NCI-H345 treated with DMSO at 0.1 percent for 48 hours (cell line): ENCODE data around the gene SEC14L5.
A peak's percentile ranks its signal among the peaks of the same experiment; 100 is the strongest.
"Not testable (repeated sequence)": the region's sequence is repeated elsewhere in the genome, so short reads cannot be mapped to it uniquely, and the experiment has no call there.

ENCODE experiments used
- DNase-seq: peaks from one replicate; lab custom pipeline; 2025; ENCODE audit not compliant: unreplicated experiment; lab: John Stamatoyannopoulos, UW

The SEC14L5 gene

DNA sequence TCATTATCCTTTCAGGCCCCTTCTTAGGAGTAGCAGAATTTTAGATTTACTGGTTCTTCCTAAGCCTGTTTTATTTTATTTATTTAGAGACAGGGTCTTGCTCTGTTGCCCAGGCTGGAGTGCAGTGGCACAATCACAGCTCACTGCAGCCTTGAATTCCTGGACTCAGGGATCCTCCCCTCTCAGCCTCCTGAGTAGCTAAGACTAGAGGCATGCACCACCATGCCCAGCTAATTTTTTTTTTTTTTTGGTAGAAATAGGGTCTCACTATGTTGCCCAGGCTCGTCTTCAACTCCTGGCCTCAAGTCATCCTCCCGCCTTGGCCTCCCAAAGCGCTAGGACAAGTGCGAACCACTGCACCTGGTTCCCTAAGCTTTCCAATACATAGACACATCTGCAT lies 28.5 kb upstream of the SEC14L5 start:
- not testable (repeated sequence) for DNase-seq

- DNase-seq = no peak
Observed at GRCh38 chr16:4931381-4931780, 26.7 kb upstream of the SEC14L5 start.

GRCh38 chr16:4933433-4933832 lies 24.7 kb upstream of the SEC14L5 start:
- DNase-seq = no peak

DNA sequence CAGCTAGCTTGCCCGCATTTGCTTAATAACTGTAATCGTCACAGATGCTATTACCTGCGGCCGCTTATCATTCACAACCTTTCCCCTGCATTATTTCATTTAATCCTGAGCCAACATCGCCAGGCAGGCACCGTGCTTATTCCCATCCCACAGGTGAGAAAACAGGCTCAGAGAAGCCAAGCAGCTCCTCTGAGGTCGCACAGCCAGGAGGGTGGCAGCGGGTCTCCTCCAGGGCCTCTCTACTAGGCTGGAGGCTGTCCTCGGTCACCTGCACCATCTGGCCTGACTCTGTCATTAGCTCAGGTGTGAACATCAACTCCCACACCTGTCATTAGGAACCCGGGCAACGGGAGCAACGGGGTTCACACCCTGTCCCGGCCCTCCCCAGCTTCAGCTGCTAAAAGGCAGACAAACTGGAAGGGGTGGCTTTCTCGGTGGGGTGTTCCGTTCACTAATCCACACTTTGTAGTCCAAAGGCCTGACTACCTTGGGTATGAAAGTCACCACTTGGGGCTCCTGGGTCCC lies 24.2 kb upstream of the SEC14L5 start:
- no peak for DNase-seq

GRCh38 chr16:4934591-4934990 lies 23.5 kb upstream of the SEC14L5 start:
- DNase-seq = no peak

GRCh38 chr16:4935241-4935855 lies 22.8 kb upstream of the SEC14L5 start:
- DNase-seq = no peak

DNA sequence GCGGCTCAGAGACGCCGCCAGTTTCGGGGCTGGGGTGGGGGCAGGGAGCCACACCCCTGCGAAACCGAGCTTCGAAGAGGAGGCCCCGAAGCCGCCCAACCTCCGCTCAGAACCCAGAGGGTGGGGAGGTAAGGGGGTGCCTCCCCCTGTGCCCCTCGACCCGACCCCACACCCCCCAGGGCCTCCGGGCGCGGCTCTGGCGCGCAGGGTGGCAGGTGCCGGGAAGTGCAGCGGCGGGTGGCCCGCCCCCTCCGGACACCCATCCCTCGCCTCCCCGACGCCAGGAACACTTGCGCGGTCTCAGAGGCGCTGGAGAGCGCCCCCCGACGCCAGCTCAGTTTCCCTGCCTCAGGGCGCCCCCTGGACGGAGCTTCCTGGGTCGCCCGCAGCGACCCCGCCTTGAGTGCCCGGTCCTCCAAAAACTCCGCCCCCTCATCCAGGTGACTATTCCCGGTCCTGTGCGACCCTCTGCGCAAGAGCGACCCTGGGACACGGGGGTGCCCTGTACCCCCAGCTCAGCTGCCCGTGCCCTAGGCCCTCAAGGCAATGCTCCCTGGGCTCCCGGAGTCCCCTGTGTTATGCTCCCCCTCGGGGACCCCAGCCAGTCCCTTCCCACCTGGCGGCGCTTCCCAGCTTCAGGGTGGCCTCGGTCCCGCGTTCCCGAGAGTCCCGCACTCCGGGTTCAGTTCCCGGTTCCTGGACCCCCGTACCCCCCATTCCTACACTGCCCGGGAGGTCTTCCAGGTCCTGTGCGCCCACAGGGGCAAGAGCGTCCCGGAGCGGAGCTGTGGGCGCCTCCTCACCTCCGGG lies 21.7 kb upstream of the SEC14L5 start:
- peak; percentile 14 for DNase-seq

DNA sequence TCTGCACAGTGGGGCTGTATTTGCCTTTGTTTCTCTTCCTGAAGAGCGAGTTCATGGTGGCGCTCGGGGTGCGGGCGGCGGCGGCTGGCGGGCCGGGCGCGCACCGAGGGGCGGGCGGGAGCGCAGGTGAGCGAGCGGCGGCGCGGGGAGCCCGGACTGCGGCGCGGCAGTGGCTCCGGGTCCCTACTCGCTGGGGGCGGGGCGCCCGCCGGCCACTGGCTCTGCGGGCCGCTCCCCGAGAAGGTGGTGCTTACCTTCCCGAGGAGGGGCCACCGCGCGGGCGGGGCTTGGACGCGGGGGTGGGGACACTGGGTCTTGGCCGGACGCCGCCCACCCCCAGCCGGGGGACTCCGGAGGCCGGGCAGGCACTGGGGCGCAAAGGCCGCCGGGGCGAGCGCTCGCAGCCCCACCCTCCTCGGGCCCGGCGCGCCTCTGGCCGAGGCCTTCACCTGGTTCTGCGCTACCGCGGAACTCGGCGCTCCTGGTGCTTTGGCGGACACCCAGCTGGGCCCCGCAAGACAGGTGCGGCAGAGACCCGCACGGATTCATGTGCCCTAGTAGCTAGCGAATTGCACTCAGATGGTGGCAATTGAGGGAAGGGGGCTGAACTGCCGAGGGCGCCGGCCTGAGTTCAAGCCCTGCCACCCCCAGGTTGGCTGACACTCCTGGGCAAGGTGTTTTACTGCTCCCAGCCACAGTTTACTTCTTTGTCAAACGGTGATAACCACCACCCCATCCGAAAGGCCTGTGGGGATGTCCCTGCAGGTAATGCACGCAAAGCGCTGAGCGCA lies 20.9 kb upstream of the SEC14L5 start, which contains the start of gene PPL:
PPL (minus strand) TSS at position 158 of the 791 bp plus-strand sequence; CDS start at position 55, 103 bp downstream.
- peak; percentile 77 for DNase-seq

DNA sequence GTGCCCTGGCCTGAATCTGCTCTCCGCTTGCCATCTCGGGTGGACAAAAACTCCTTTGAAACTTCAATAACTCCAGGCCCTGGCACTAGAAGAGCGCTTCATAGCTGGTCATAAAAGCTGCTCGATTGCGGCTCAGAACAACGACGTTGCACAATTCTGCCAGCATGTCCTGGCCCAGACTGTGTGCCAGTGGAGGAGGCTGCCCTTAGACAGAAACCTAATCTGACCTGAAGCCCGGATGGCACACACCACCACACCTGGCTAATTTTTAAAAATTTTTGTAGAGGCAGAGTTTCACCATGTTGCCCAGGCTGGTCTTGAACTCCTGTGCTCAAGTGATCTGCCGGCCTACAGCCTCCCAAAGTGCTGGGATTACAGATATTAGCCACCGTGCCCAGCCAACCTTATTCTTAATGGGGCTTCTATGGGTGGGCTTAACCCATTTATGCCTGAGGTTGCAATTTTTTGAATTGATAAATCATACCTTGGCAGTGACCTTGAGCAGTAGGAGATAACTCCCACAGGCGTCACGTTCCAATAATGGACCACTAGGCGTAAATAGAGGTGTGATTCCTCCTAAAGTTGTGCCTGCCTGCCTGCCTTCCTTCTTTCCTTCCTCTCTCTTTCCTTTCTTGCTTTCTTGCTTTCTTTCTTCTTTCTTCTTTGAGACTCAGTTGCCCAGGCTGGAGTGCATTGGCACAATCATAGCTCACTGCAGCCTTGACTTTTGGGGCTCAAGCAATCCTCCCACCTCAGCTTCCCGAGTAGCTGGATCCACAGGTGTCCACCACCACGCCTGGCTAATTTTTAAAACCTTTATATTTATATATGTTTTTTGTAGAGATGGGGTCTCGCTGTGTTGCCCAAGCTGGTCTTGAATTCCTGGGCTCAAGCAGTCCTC lies 20.1 kb upstream of the SEC14L5 start:
- DNase-seq = no peak

- DNase-seq = no peak
Observed at GRCh38 chr16:4938683-4939030, 19.5 kb upstream of the SEC14L5 start.

DNA sequence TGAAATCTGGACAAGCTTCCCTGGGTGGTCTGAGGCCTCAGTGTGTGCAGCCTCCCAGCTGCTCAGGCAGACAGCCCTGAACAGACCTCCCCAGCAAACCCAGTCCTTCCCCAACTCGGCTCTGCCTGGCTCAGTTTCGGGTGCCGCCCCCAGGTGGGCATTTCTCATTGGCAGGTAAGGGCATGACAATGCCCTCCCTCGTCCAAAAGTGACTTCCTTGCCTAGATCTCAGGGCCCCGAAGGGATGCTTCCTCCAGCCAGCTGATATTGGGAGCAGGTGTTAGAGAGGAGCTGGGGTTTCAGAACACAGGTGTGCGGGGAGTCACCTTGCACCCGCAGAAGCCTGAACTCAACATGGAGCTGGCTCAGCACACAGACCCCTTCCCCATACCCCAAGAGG lies 17.4 kb upstream of the SEC14L5 start:
- DNase-seq = no peak

- no peak for DNase-seq
Observed at GRCh38 chr16:4942481-4942880, 15.6 kb upstream of the SEC14L5 start.

DNA sequence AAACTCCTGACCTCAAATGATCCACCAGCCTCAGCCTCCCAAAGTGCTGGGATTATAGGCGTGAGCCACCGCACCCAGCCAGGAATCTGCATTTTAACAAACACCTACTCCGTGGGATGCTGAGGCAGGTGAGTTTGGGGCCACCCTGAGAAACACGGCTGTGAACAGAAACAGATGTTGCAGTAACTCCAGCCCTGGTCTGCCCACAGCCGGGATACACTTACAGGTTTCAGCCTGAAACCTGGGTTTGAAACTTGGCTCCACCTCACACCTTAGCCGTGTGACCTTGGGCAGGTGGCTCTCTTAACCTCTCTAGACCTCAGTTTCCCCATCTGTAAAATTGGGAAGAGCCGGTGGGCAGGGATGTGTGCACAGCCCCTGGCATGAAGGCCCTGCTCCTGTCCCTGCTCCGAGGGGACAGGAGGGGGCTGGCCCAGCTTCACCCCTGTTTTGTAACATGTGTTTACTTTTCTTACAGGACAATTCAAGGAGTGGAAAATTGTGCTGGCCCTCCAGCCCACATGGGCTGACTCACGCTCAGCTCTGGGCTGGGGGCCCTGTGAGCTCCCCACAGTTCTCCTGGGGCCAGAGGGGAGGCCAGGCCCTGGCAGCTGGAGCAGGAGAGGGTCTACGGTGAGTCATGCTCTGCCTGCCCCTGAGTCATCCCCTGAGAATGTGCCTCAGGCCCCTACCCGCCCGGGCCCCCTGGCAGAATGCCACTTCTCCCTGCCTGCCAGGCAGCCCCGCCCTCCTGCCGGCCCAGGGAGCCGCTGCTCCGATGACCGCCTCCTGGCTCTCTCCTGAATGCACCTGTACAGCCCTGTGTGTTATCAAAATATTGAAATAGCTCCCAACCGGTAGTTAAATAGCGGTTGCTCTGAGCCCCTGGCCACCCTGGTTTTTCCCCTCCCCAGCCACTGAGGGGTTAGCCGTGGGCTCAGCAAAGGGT lies 13.5 kb upstream of the SEC14L5 start:
- DNase-seq = peak; percentile 91

DNA sequence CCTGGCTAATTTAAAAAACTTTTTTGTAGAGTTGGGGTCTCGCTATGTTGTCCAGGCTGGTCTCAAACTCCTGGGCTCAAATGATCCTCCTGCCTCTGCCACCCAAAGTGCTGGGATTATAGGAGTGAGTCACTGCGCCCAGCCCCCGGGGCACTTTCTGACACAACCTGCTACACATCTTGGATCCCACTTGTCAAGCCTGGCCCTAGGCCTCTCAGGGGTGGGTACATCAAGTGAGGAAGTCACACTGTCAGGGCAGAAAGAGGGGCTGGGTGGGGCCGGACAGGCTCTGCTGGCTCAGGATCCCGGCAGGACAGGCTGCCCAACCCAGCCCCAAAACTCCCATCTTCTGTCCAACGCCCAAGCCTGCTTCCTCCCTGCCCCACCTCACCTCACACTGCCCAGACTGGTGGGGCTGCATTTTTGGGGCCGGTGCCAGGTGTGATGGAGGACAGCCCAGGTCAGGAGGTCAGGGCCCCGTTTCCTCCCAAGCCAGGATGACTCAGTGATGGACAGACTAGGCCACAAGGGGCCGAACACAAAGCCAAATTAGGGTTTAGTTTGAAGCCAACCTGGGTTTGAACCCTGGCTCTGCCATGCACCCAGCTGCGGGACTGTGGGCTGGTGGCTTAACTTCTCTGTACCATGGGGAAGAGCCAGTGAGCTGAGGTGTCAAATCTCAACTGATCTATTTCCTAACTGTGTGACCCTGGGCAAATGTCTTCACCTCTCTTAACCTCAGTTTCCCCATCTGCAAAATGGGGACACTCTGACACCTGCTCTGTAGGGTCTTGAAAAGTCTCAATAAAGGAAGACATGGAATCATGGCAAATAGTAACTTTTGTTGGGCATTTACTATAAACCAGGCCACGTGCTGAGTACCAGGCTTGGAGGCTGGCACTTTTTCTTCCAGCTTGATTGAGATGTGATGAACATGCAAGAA lies 12.3 kb upstream of the SEC14L5 start:
- no peak for DNase-seq

DNA sequence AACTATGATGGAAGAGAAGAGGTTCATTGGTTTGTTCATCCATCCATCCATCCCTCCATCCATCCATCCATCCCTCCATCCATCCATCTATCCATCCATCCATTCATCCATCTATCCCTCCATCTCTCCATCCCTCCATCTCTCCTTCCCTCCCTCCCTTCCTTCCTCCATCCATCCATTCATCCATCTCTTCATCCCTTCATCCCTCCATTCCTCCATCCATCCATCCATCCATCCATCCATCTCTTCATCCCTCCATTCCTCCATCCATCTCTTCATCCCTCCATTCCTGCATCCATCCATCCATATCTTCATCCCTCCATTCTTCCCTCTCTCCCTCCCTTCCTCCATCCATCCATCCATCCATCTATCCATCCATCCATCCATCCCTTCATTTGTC lies 11.2 kb upstream of the SEC14L5 start:
- DNase-seq = no peak

DNA sequence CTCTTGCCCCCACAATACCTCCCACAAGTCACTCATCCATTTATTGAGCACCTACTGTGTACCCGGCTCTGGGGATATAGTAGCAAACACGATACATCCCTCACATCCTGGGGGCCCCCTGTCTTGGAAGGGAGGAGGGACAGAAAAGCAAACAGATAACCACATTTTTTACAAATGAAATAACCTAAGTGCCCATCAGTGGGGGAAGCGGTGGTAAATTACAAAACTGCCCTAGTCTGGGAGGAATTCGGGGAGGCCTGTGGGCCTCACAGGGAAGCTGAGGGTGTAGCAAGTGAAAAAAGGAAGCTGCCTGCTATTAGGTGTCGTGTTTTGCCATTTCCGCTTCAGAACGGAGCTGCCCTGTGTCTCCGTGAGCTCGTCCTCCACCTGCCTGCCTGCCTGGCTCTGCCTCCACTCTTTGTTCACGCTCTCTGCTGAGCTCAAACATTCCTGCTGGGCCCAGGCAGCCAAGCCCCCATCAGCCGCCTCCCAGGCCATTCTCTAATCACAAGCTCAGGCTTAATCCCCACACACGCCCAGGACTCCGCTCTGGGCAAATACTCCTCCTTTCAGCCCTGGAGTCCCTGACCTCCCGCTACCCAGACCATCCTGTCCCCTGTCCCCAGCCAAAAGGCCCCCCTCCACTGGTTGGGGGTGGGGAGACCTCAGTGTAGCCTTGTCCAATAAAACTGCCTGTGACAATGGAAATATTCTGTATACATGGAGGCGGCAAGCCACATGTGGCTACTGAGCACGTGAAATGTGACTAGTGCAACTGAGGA lies 10.2 kb upstream of the SEC14L5 start:
- DNase-seq = peak; percentile 91

DNA sequence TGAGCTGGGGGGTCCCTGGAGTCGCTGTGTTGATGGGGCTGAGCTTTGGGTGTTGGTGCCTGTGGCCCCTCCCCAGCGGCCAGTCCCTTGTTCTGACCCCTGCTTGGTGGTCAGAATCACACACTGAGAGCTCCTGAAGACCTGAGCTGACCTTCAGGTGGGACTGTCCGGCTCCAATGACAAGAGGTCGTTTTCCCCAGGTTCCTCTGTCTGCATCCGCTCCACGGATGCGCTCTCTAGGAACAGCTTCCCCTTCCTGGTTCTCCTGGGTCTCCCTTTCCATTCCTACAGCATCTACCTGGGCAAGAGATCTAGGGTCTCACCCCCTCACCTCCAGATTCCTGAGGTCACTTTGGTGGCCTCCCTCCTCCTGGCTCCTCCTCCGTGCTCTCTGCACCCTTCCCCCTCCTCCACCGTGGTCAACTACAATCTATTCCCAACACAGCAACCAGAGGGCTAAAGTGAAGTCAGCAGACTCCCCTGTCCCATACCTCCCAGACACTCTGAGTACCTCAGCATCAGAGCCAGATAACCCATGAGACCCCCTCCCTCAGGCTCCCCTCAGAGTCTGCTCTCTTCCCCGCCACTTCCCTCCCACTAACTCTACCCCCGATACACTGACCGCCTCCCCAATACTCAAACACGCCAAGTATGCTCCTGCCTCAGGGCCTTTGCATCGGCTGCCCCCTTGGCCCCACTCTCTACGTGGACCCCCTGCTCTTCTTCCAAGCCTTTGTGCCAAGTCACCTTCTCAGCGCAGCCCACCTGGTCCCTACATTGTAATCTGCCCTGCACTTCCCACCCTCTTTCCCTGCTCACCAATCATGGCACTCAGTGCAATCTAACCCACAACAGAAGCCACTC lies 9.0 kb upstream of the SEC14L5 start:
- no peak for DNase-seq
